Measurements from ENCODE around the gene RGS3.

RGS3 gene

DNA sequence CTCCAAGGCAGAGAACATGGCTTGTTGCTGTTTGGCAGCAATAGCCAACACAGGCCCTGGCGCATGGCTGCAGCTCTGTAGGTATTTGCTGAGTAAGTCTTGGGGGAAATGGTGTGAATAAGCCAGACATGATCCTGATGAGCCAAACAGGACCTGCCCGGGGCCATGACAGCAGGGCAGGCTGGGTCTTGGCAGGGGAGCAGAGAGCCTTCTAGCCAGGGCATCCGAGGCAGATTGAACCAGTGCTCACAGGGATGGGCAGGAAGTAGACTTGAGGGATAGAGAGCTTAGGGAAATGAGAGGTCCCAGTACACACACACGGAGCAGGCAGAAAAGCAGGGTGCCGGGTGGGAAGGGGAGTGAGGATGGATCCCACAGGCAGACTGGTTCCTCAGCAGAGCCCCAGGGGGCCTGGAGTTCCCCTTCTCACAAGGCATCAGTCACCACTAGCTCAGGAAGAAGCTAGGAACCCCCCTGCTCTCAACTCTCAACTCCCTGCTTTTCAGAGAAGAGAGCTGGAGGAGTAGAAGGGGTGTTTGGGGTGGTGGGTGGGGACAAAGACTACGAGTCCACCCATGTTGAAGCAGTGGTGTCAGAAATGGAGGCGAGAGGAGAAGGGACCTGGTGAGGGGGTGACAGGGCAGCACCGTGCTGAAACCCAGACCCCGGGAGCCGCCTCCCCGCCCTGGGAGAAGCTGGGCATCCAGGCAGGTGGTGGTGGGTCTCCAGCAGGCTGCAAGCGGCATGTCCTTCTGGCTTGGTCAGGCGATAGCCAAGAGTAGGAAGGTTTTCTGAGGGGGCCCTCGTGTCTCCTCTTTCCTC lies 111.1 kb downstream of the RGS3 start:
- no peak for DNase-seq

DNA sequence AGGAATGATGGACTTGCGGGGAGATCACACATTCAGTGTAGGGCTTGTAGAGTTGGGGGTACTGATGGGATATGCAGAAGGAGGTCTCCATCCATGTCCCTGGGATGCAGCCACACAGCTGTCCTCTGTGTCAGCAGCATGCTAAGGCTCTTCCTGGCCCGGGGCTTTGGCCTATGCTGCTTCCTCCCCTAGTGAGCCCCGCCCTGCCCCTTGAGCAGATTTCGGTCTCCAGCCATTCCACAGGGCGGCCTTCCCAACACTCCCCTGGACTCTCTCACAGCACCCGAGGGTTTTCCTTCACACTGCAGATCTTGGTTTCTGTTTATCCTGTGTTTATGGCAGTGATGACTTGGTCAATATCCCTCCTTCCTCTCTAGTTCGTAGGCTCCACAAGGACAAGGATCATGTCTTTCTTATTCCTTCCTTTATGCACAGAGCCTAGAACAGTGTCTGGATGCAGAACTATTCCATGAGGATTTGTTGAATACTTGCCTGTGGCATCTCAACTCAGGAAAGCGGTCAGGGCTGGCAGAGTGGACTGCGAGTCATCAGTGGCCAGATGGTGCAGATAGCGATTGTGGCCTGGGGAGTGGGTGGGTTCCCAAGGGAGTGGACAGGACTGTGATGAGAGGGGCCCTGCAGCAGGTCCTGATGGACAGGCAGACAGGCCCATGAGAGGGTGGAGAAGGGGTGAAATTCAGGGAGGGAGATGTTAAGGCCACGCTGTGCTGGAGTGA lies 114.2 kb downstream of the RGS3 start:
- DNase-seq: no peak

GRCh38 chr9:113578279-113578865 lies 114.8 kb downstream of the RGS3 start:
- DNase-seq: no peak

GRCh38 chr9:113578882-113579282 lies 115.4 kb downstream of the RGS3 start:
- DNase-seq: peak; percentile 75 to 82

GRCh38 chr9:113579283-113580040 lies 115.9 kb downstream of the RGS3 start:
- DNase-seq: peak; percentile 28 to 50

DNA sequence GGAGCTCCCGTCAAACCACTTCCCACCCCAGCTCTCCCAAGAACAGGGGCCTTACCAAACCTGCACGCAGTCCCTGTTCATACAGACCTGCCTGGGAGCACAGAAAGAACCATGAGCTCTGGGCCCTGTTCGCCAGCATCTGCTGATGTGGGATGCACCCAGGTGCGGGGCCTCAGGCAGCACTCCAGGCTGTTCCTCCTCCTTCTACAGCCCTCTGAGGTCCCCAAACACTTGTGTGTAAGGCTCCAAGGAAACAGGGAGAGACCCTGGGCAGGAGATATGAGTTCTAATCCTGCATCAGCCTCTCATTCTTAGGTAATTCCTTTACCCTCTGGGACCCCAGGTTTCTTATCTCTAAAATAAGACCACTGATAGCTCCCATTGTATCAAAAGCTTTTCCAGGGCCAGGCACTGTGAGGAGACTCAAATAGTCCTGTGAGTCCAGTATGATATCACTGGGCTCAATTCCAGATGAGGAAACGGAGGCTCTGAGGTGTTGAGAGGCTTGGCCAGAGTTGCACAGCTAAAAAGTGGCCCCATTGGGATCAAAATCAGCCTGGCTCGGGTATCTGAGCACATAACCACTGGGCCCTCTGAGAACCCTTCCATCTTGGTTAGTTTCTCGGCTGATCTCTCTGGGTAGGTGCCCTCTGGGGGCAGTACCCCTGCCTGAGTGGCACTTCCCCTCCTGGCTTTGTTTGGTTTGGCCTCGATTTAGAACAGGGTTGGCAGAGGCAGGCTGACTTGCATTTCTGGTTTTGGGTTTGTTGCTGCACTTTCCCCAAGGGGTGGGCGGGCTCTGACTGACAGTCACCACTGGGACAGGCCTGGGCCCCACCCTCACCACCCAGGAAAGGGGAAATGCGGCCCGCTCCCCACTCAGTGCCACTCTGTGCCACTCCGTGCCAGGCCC lies 116.8 kb downstream of the RGS3 start:
- DNase-seq: peak; percentile 70 to 78

DNA sequence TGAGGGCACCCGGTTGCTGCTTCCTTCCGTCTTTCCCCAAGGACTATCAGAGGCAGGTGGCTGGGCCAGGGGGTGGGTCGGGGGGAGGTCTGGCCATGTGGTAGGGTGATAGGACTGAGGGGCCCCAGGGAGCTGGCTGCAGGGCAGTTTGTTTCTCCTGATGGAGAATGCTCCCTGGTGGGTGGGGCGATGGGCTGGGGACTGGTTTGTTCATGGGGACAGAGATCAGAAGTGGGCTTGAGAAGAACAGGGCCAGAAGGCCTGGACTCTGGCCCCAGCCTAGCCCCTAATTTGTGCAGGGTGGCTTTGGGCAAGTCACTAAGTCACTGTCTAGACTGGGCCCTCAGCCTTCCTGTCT lies 117.4 kb downstream of the RGS3 start:
- DNase-seq: no peak

GRCh38 chr9:113581865-113582697 lies 118.6 kb downstream of the RGS3 start:
- peak; percentile 85 to 86 for DNase-seq

- DNase-seq: no peak
Observed at GRCh38 chr9:113582698-113583200, 119.2 kb downstream of the RGS3 start.

GRCh38 chr9:113583511-113584427 lies 120.2 kb downstream of the RGS3 start:
- no peak for DNase-seq

DNA sequence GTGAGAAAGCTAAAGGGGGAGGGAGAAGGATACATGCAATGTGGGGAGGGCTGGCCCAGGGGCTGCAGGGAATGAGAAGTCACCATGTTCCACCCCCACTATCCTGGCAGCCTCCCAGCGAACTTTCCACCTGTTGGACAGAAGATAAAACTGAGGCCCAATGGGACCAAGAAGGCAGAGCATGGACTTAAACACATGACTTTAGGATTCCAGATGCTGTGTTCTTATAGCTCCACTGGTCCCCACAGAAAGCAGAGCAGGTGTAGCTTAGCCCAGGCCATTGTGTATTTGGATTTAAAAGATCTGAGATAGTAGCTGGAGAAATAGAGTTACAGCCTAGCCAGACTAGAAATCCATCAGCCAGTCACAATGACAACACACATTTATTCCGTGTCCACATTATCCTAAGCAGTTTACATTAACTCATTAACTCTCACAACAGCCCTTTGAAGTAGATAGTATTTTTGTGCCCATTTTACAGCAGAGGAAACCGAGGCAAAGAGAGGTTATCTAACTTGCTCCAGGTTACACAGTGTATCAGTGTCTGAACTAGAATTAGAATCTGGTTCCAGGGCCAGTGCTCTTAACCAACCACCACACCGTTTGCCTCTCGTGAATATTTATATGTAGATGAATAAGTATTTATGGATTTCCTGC lies 121.0 kb downstream of the RGS3 start:
- no peak for DNase-seq

DNA sequence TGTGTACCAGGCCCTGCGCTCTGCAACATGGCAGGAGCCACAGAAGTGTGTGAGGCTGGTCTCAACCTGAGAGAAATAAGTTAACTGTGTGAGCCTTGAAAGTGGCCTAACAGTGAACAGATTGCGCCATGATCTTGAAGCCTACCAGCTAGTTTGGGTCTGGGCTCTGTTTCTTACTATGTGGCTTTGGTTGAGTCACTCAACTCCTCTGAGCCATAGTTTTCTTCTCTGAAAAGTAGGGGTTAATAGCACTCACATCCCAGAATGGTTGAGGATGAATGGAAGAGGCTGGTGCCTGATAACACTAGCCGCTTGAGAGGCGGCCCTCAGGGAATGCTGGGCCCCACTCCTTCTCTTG lies 121.5 kb downstream of the RGS3 start:
- no peak for DNase-seq

GRCh38 chr9:113585555-113585954 lies 122.0 kb downstream of the RGS3 start:
- no peak for DNase-seq

DNA sequence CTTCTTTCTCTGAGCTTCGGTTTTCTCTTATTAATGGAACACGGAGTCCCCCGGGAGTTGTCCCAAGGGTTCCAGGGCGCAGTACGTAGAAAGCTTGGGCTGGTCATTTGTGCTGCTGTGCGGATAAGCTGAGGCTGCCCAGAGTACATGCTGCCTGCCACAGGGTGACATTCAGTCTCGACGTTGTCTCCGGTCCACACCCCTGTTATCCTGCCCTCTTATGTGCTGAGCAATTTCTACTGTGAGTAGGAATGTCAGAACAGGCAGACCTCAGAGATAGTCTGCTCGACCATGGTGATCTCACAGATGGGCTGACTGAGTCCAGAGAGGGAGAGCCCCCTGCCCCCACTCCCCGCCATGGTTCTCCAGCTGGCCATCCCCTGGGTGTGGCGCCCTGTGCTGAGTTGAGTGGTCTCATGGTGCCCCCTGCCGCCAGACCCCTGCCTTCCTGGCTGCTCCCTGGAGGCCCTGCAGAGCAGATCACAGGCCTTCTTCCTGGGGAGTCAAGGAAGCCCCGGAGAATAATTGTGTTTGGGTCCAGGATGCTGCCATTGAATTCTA lies 124.0 kb downstream of the RGS3 start:
- DNase-seq: peak in 1 of 2 donors; percentile 12

- DNase-seq: no peak
Observed at GRCh38 chr9:113588242-113588810, 124.8 kb downstream of the RGS3 start.

DNA sequence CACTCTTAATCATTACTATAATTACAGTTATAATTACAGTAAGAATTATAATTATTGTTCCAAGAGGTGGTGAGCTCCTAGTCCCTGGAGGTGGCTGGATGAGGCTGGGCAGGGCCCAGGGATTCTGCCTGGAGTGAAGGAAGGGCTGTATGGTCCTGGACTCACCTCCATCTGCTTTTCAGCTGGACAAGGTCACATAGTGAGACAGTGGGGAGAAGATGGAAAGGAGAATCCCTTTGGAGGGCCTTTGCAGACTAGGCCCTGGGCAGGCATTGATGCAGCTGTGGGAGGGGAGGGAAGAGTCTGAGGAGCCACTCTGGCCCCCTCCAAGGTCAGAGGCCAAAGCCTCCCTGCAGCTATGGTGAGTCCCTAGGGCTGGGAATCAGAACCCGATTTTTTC lies 125.4 kb downstream of the RGS3 start:
- DNase-seq: no peak

- peak in 1 of 2 donors; percentile 14 for DNase-seq
Observed at GRCh38 chr9:113589407-113589806, 125.9 kb downstream of the RGS3 start.

GRCh38 chr9:113589890-113590289 lies 126.4 kb downstream of the RGS3 start:
- DNase-seq: peak; percentile 48 to 53

DNA sequence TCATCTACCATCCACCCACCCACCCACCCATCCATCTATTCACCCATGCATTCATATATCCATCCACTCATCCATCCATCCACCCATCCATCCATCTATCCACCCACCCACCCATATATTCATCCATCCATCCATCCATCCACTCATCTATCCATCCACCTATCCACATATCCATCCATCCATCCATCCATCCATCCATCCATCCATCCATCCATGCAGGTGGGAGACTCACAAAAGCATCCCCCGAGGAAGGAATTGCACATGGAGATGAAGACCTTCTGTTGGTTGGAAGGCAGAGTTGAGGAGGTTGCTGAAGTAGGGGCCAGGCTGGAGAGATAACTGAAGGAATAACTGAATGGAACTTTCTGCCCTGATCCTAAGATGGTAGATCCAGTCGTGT lies 126.9 kb downstream of the RGS3 start:
- DNase-seq: no peak

Measured in CD4-positive, alpha-beta T cell treated with Interferon alpha-2 for 1 hour (primary cell).